Ascending aorta (tissue), 2 donors: ENCODE results near the gene DNAJB8. TPM values are rescaled to one million over a fixed set of nuclear protein-coding genes. Genes with fewer than 3 reads are reported as not detected.

Experiments
- DNase-seq, 2 donors: peaks; one replicate each; pipeline ENCODE4 v3.0.0-alpha.2; 2019; ENCODE audit warnings: low spot score in 2 of 2
- H3K27ac ChIP-seq, 2 donors: fragments of 200-600 bp; sonication (generic); one replicate each; pipeline ENCODE4 v1.5.1; 2016 to 2017; ENCODE audit warnings: mild to moderate bottlenecking in 1 of 2
- H3K27me3 ChIP-seq: fragments of 200-600 bp; sonication (generic); one replicate; pipeline ENCODE4 v1.5.1; 2017
- H3K36me3 ChIP-seq, 2 donors: fragments of 200-600 bp; sonication (generic); one replicate each; pipeline ENCODE4 v1.5.1; 2016
- H3K4me1 ChIP-seq, 2 donors: fragments of 200-600 bp; sonication (generic); one replicate each; pipeline ENCODE4 v1.5.1; 2016 to 2017; ENCODE audit warnings: mild to moderate bottlenecking in 1 of 2
- H3K4me3 ChIP-seq, 2 donors: fragments of 200-600 bp; sonication (generic); one replicate each; pipeline ENCODE4 v1.5.1; 2016 to 2017; ENCODE audit warnings: mild to moderate bottlenecking in 1 of 2
- H3K9me3 ChIP-seq, 2 donors: fragments of 200-600 bp; sonication (generic); one replicate each; pipeline ENCODE4 v1.5.1; 2016
- intact Hi-C: fragments of 100-400 bp; cut with DNase I; formaldehyde crosslinking; loops from one replicate; pipeline ENCODE4 v1.15.1; 2023
- total RNA-seq: library from RNA; depleted of rRNA; stranded (reverse); fragments of >200 nt; gene quantifications from one replicate; pipeline ENCODE4 v1.1.0, GENCODE V29; 2016
- TF ChIP-seq, protein P1 (sequence below), 3 experiments: fragments of 200-600 bp in 2 of 3; fragments of 450-650 bp in 1 of 3; sonication (generic) in 2 of 3; IDR thresholded peaks; one replicate each; pipeline ENCODE4 v1.5.1; 2016 to 2019; ENCODE audit warnings: antibody characterized with exemption in 3 of 3, mild to moderate bottlenecking in 1 of 3, moderate library complexity in 1 of 3

Gene DNAJB8
- total RNA-seq, 1 donor from 2014 or later: not detected

DNA sequence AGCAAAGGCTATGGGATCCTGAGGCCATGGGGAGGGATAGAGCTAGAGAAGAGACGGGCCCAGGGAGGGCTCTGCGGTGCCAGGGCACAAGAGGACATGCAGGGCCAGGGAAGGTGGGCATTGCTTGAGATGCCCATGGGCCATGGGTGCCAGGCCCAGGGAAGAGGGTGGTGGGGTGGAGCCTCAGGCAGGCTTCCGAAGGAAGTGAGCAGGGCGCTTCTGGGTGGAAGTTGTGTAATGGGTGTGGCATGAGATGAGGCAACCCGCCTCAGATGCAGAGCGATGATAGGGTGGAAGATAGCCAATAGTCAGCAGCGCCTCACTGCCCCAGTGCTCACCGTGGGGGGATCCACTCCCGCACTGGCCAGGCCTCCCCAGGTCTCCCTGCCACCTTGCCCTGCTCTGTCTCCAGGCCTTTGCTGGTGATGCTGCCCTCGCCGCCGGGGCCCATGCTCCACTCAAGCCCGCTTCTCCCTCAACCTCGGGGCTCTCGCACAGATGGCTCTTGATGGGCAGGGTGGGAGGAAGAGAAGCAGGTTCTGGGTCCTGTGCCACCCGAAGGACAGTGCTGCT lies 51.4 kb downstream of the DNAJB8 start:
- H3K36me3 ChIP-seq: no peaks in the 10 kb centered on the region
- intact Hi-C loops: no loop called here
- DNase-seq: no peak

DNA sequence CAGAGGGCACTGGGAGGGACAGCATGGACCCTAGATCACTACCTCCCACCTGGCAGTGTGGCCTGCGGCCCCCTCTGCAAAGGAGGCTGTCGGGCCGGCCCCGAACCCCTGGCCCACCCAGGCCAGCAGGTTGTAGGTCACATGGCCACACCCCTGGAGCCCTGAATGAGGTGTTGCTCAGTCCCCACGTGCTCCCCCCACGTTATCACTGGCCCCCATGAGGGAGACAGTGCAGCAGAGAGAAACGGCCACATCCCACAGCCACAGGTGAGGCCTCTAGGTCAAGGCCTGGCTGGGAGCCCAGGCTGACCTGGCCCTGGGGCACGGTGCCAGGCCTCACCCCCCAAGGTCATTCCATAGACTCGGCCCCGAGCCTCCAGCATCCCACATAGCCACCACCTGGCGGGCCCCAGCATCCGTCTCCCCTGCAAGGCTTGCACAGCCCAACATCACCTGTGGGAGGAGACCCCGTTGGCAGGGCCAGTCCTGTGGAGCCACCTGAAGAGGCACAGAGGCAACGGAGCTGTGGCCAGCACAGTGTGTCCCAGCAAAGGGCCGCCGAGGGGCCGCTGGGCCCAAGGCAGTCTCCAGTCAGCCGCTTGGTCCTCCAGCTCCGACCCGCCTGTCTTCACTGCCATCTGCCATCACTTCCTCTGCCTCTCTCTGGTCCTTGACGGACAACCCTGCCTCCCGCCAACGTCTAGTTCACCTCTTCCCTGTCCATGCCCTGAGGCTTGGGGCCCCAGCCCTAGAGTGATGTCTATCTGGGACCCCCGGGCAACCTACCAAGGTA lies 53.1 kb downstream of the DNAJB8 start:
- Histone ChIP-seq H3K9me3 (no peaks in the 10 kb centered on the region), H3K27ac (no peak overlapping the region), H3K27me3 (no peaks in the 10 kb centered on the region), H3K36me3 (no peaks in the 10 kb centered on the region), H3K4me1 (no peaks in the 10 kb centered on the region), H3K4me3 (no peak overlapping the region)
- TF ChIP-seq, protein P1, sequence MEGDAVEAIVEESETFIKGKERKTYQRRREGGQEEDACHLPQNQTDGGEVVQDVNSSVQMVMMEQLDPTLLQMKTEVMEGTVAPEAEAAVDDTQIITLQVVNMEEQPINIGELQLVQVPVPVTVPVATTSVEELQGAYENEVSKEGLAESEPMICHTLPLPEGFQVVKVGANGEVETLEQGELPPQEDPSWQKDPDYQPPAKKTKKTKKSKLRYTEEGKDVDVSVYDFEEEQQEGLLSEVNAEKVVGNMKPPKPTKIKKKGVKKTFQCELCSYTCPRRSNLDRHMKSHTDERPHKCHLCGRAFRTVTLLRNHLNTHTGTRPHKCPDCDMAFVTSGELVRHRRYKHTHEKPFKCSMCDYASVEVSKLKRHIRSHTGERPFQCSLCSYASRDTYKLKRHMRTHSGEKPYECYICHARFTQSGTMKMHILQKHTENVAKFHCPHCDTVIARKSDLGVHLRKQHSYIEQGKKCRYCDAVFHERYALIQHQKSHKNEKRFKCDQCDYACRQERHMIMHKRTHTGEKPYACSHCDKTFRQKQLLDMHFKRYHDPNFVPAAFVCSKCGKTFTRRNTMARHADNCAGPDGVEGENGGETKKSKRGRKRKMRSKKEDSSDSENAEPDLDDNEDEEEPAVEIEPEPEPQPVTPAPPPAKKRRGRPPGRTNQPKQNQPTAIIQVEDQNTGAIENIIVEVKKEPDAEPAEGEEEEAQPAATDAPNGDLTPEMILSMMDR (IDR thresholded peaks at IDR 0.05): no peak
- intact Hi-C loops: no loop called here
- DNase-seq: no peak

More for the DNA sequence above, 51.4 kb downstream of the DNAJB8 start:
- Histone ChIP-seq H3K4me1 (no peaks in the 10 kb centered on the region), H3K27ac (no peak overlapping the region), H3K27me3 (no peaks in the 10 kb centered on the region), H3K9me3 (no peaks in the 10 kb centered on the region), H3K4me3 (no peak overlapping the region)
- TF ChIP-seq, protein P1 (IDR thresholded peaks at IDR 0.05): no peak

DNA sequence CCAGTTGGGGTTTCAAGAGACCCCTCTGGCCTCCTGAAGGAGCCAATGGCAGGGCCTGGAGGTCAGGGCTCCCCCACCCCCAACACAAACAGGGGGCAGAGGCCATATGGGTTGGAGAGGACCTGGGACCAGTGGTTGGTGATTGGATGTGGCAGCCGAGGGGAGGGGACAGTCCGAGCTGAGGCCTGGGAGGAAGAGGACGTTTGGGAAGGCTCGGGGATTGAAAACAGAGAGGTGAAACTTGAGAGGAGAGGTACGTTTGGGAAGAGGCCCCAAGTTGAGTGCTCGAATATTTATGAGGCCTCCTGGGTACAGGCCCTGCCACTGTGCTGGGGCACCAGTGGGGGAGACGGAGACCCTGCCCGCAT lies 53.7 kb downstream of the DNAJB8 start:
- H3K27ac ChIP-seq: no peak overlapping the region
- no peaks in the 10 kb centered on the region for H3K4me1 ChIP-seq
- no peaks in the 10 kb centered on the region for H3K9me3 ChIP-seq
- intact Hi-C loops: no loop called here
- TF ChIP-seq, protein P1 (IDR thresholded peaks at IDR 0.05): no peak
- H3K36me3 ChIP-seq: no peaks in the 10 kb centered on the region
- H3K4me3 ChIP-seq: no peak overlapping the region
- no peak for DNase-seq
- H3K27me3 ChIP-seq: no peaks in the 10 kb centered on the region

Other genes with a start within 250 kb of the DNAJB8 start
- 56.0 TPM for gene GATA2, start 26.3 kb upstream of the DNAJB8 start, total RNA-seq
- gene RPN1, start 183.9 kb upstream of the DNAJB8 start, total RNA-seq: 226 TPM